HG02678 (cell line): Measurements from ENCODE around the gene VWA5B1.

Source experiments
- ATAC-seq: cut with Tn5 transposase; IDR thresholded peaks from one replicate; pipeline ENCODE4 v1.9.1; 2021; ENCODE audit warnings: mild to moderate bottlenecking, moderate library complexity; ENCODE audit not compliant: unreplicated experiment

The VWA5B1 gene

DNA sequence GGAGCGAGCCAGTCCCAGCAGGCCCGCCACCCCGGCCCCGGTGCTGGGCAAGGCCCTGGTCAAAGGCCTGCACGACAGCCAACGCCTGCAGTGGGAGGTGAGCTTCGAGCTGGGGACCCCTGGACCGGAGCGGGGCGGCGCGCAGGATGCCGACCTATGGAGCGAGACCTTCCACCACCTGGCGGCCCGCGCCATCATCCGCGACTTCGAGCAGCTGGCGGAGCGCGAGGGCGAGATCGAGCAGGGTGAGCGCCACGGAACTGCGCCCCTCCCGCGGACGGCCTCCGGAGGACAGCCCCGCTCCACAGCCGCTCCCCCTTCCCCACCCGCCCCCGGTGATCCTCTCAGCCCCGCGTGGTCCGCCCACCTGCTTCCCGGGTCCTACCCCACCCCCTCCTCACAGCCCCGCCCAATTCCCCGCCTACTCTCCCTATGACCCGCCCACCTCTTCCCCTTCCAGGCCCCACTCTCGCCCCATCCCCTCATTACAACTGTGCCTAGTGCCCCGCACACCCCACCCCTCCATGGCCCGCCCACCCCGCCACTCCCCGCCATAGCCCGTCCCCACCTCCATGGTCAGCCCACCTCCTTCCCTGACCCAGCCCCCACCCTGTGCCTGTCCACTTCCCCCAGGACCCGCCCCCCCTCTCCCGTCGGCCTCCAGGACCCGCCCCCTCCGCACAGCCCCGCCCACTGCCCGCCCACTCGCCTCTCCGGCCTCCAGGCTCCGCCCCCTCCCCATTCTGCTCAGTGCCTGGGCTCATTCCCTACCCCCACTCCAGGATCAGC lies 52.7 kb downstream of the VWA5B1 start:
- ATAC-seq: no peak

DNA sequence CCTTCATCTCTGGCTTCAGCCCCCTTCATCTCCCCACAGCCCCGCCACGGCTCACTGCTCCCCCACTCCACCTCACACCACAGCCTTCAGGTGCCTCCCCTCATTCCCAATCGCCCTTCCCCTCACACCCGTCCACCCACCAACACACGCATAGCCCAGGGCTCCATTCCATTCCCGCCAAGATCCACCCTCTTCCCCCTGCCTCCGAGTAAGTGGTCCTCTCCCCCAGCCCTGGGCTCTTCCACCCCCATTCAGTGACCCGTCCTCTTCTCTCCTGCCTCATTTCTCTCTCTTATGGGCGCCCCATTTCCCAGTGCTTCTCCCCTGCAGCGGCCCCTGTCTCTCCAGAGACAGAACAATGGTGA lies 53.2 kb downstream of the VWA5B1 start:
- ATAC-seq: no peak

DNA sequence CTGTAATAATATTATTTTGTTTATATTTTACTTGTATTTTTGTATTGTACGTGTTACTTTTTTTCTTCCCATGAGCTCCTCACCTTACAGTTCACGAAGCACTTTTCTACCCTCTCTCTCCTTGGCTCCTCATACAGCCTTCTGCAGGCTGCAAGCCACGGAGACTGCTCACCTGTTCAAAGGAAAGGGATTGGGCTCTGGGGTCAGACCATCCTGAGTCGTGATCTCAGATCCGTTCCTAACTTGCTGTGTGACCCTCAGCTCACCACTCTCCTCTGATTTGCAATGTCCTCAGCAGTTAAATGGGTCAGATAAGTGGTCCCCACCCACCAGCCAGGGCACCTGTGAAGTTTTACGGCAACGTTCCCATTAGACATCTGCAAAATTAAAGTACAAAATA lies 54.1 kb downstream of the VWA5B1 start:
- ATAC-seq: no peak

DNA sequence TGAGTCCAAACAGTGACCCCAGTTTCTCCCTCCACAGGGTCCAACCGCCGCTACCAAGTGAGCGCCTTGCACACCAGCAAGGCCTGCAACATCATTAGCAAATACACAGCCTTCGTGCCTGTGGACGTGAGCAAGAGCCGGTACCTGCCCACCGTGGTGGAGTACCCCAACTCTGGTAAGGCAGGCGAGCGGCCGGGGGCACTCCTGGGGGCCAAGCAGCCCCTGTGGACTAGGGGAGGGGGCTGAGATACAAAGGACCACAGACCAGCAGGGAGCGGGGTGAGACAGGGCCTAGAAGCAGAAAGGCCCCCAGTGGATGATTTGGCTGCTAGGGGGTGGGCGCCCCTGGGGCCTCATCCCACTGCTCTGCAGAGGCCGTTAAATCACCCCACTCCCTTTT lies 54.7 kb downstream of the VWA5B1 start:
- no peak for ATAC-seq

DNA sequence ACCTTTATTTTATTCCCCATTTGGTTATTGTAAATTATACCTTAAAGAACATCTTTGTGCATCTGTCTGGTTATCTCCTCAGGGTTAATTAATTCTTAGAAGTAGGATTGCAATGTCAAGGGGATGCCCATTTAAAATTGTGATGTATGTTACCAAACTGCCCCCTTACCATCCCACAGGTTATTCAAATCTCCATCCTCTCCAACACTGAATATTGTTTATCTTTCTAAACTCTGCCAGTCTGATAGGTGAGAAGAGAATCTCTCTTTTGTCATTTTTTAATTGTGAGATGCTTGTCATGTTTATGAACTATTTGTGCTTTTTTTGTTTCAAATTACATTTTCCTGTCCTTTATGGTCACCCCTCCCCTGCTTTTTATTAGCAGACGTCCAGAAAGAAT lies 55.8 kb downstream of the VWA5B1 start:
- ATAC-seq: no peak

DNA sequence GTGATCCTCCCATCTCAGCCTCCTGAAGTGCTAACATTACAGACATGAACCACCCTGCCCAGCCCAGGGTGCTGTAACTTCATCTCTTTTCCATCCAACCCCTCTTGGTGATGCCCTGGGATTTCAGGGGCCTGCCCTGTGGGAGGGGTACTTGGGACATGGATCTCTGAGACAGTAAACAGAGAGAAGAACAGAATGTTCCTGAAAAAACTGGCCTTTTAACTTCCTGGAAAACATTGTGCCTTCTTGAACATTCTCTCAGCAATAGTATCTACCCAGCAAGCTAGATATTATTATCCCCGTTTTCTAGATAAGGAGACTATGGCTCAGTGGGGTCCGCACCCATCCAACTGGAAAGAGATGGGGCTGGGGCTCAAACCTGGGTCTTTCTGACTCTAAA lies 57.0 kb downstream of the VWA5B1 start:
- ATAC-seq: no peak

DNA sequence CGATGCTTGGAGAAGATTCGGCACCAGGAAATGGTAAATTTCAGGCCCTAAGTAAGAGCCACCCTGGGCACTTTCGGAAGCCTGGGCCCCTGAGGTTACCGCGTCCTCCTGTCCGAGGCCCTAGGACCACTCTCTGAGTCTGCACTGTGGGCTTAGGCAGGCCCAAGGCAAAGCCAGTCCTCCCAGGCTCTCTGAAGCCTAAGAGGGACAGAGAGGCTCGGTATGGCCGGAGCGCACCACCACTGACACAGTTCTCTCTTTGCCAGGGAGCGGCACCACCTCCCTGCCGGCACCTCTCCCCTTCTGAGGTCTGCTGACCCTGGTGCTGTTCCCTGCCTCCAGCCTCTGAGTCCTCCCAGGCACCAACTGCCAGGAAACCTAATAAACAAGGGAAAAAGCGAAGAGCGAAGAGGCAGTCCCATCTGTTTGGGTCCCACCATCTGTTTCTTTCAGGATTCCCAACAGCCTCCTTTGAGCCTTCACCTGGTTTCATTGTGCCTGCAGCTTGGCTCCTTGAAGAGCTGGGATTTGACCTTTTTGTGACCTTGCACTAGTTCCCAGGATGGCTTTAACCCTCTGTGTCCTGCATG lies 57.7 kb downstream of the VWA5B1 start:
- ATAC-seq: no peak

DNA sequence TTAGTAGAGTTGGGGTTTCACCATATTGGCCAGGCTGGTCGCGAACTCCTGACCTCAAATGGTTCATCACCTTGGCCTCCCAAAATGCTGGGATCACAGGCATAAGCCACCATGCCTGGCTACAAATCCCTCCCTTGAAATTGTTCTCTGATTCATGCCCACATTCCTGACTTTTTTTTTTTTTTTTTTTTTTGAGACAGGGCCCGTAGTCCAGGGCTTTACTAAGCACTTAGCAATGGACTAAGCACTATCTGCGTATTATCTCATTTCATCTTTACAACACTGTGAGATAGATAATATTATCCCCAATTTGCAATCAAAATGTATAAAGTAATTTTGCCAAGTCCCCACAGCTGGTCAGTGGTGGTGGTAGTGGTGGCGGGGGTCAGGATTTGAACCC lies 58.9 kb downstream of the VWA5B1 start:
- ATAC-seq: no peak

DNA sequence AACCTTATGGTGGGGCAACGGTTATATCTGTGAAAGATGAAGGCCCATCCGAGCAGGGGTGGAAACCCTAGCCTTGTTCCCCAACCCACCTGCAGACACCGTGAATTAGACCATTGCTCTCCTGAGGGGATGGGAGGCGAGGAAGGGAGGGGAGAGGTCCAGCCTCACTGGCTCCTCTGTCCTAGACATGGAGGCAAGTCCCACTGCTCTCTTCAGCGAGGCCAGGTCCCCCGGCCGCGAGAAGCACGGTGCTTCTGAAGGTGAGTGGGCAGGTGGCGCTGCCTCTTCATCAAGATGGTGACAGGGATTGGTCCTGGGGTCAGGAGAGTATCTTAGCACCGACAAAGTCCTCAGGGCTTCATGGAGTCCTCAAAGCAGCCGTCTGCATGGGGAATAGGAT lies 59.3 kb downstream of the VWA5B1 start:
- ATAC-seq: no peak

DNA sequence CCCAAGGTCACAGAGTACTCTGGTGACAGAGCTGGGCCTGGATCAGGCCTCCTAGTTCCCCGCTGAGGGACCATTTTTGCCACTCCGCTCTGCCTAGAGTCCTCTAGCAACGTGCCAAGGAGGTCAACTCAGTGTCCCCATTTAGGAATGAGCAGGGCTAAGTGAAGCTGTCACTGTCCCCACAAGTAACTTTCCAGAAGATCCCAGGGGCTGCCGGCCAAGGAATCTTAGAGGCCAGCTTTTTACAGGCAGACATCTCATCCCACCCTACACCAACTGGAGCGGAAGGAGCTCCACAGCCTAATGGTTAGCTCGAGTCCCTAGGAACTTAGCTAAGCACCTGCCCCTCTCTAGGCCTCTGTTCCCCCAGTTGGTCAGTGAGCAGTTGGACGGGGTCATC lies 59.7 kb downstream of the VWA5B1 start:
- ATAC-seq: no peak

DNA sequence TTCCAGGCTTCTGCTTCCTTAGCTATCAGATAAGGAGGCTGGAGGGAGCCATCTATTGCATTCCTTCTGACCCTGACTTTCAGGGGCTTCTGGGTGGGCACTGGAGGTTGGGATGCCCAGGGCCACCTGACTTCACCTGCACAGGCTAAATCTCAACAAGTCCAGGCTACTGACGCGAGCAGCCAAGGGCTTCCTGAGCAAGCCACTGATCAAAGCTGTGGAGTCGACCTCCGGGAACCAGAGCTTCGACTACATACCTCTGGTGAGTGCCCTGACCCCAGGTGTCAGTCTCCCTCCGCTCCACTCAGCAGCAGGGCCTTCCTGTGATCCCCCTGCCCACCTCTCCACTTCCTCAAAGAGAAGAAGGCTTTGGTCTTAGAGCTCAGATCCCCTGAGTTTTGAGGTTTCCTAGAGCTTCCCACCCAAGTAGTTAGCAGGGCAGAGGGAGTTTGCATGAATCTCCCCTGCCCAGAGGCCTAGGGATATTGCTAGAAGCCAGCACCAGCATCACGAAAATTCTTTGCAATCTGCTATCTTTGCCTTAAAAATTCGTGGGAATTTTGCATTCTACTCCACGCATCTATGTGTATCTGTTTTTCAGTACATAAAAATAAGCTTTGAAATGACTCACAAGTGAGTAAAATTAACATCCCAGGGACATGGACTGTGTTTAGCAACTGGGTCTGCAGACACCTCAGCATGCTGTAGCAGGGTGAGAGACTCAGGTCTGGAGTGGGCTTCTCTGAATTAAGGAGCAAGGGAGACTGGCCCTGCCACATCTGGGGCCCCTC lies 61.4 kb downstream of the VWA5B1 start:
- ATAC-seq: no peak

DNA sequence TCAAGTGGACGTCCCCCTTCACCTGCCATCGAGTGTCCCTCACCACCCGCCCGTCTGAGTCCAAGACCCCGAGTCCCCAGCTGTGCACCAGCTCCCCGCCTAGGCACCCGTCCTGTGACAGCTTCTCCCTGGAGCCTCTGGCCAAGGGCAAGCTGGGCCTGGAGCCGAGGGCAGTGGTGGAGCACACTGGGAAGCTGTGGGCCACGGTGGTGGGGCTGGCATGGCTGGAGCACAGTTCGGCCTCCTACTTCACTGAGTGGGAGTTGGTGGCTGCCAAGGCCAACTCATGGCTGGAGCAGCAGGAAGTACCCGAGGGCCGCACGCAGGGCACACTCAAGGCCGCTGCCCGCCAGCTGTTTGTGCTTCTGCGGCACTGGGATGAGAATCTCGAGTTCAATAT lies 63.2 kb downstream of the VWA5B1 start:
- ATAC-seq: no peak

DNA sequence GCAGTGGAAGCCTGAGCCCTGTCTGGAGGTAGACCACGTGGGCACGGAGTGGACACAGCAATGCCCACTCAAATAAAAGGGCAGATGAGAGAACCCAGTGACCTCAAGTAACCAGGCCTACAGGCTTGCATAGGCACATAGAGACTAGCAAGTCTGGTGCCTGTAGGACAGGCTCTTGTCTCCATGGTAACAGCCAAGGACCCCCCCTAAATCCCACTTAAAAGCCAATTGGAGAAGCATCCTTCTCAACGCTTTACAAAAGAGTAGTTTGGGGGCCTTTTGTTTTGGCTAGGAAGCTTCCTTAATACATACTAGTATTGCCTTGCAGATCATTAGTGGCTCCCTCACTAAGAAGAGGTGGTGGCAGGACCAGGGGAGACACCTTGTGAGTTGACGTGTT lies 63.9 kb downstream of the VWA5B1 start:
- ATAC-seq: no peak

DNA sequence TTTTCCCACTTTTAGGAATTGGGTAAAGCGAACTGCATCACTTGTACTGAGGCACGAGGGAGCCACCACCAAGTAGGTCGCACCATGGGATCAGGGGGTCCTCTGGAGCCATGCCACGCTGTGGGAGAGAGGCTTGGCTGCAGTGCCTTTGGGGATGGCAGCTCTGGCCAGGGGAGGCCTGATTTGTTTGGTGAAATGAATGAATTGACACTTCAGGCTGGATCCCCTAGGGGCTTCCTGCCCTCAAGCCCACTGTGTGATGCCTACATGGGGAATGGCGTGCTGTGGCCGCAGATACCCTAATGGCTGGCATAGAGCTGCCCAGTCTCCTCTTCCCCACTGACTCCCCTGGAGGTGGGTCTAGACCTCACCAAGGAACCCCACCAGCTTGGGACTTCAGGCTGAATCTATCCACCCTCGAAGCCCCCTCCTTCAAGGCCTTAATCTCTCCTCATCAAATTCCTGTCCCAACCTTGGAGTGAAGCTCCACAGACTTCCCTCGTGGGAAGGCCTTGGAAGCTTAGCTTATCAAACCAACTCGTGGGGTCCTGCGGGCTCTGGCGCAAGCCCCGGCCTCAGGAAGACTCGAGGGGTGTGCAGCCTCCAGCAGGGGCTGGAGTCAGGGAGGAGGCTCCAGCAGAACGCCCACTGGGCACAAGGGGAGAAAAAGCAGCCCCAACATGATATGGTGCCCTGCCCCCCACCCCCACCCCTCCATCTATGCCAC lies 64.6 kb downstream of the VWA5B1 start:
- no peak for ATAC-seq

DNA sequence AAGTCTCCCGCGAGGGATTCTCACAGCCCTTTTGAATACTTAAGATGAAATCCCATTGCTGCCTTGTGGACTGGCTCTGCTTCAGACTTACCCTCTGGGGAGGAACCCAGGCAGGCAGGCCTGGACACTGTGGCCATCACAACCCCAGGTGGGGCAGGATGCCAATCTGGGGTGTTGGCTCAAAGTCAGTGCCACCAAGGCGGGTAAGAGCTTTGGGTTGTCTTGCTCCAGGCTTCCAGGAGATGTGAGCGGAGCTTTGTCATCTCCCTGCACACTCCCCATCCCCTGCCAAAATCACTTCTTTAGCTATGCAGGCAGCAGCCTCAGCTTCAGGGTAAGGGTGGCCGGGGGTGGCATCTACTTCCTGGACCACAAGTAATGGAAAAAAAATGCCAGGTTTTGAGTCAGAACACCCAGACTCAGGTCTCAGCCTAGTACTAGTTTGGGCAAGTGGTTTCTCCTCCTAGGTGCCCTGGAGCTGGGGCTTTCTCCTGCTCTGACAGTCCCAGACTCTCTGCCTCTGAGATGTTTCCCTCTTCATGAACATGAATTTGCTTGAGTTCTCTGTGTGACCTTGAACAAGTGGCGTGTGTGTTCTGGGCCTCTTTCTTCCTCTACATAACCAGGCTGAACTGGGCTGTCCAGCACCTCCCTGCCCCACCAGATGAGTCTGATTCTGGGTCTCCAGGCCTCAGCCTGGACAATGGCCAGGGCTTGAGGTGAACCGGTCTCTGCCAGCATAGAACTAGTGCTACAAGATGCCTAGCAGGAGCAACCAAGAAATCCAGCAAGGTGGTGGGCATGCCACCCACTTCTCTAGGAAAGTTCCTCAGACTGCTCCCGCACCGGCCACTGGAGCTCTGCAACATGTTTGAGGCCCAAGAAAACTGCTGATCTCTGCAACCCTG lies 65.4 kb downstream of the VWA5B1 start:
- ATAC-seq: no peak

DNA sequence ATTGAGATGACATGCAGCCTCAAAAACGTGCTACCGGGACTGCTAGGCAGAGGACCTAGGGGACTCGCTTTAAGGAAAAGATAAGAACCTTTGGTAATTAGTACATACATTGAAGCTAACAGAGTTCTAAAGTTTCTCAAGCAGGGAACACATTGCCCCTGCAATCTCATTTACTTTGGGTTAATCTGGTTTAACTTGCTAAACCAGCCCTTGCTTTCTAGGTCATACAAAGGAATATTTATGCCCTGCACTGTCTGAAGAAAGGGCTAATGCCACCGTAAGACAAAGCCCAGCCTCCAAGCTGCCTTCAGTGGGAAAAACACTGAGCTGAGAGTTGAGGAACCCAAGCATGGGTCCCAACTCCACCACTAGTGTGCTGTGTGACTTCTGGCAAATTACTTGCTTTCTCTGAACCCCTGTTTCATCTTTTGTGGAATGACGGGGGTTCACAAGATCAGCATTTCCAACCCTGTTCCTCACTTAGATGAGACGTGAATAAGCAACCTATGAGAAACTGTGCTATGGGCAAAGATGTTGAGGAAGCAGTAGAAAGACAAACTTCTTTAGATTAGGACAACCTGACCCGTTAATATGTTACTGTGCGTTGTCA lies 66.3 kb downstream of the VWA5B1 start:
- no peak for ATAC-seq

DNA sequence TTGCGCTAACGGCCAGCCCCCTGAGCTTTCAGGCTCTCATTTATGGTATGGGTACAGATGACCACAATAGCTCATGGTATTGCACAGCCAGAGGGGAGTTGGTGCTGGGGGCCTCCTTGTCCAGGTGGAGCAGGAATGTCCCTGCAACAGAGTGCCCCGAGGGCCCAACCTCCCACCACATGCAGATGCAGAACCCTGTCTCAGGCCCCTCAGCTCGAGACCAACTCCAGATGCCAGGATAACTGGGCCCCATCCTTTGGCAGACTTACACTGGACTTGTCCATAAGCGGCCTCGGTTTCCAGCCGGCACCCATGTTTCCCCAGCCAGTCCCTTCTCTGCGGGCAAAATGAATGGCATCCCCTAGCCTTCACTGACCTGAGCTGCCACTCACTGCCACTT lies 67.1 kb downstream of the VWA5B1 start:
- no peak for ATAC-seq

DNA sequence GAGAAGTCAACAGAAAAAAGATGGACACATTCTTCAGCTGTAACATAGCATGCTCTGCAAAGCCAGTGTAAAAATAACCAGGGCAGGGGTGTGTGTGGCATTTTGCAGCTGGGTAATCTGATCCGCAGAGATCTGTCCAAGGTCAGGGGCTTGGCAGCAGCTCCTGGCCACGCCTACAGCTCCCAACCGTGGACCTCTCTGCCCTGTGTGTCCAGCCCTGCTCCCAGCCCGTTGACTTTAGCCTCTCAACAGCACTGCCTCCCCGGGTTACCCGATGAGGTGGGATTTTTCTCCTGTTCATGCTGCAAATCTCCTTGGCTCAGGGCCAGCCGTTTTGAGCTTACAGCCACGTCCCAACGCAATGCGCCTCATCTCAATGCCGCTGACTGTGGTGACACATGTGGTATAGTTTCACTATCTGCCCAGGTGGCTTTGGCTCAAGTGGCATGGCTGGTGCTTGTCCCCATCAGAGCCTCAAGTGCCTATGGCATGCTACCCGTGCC lies 68.1 kb downstream of the VWA5B1 start:
- ATAC-seq: no peak

DNA sequence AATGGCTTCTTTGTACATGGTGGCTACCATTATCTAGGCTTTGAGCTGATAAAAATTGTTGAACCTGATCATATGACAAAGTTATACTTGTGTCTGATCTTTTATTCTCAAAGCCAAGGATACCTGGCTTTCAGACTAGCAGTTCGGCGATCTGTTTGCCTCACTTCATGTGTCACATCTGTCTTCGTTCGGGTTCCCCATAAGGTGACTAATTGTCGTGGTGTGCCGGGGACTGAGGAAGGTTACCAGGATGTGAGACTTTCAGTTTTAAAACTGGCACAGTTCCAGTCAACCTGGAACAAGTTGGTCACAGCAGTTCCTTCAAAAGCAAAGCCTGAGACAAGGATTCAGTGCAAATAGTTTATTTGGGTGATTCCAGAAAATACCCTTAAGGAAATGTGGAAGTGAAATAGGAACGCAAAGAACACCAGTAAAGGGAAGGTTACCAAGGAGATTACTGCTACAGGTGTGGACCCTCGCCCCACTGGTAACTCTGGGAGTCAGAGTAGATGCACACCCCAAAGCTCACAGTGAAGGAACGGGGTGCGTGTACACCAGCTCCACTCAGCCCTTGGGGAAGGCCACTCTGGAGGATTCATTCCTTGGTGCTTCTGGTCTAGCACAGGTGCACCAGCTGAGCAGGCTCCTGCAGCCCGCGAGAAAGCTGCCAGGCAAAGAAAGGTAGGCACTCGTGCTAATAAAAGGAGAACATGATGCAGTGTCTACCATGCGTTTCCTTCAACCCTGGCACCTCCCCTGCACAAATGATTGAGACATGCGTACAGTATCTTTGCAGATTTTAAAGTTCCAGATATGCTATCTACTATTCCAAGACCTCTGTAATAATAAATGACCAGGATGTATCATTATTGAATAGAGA lies 69.0 kb downstream of the VWA5B1 start:
- ATAC-seq: no peak
